AML-193 (cell line): ENCODE measurements around the gene AGXT.

Experiments
- DNase-seq, 2 experiments: peaks; one replicate each; lab custom pipeline; 2025; lab: John Stamatoyannopoulos, UW

The AGXT gene

GRCh38 chr2:240916571-240917008, 48.0 kb downstream of the AGXT start:
- DNase-seq = no peak

- no peak for DNase-seq
These were observed 48.5 kb downstream of the AGXT start for GRCh38 chr2:240917009-240917683.

DNA sequence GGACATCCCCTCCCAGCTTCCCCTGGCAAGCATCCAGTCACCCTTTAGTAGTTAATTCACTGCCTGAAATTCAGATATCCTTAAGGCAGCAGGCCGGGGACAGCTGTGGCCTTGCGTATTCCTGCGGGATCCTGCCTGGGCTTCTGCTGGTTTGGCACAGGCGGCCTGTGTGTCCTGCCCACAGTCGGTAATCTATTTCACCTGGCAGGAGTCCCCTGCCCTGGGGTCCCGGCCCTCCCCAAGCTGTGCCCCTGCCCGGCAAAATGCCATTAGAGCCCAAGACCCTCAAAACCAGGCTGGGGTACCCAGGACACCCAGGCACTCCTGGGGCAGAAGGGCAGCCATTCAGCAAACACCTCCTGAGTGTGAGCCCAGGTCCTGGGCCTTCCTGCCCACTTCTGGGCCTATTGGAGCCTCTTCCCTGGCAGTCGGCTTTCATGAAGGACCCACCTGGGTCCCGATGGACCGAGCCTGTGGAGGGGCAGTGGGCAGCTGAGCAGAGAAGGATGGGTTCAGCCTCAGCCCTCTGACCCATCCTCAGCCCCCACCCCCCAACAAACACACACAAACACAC, 49.1 kb downstream of the AGXT start:
- no peak for DNase-seq

GRCh38 chr2:240918258-240919091, 49.9 kb downstream of the AGXT start:
- no peak for DNase-seq

DNA sequence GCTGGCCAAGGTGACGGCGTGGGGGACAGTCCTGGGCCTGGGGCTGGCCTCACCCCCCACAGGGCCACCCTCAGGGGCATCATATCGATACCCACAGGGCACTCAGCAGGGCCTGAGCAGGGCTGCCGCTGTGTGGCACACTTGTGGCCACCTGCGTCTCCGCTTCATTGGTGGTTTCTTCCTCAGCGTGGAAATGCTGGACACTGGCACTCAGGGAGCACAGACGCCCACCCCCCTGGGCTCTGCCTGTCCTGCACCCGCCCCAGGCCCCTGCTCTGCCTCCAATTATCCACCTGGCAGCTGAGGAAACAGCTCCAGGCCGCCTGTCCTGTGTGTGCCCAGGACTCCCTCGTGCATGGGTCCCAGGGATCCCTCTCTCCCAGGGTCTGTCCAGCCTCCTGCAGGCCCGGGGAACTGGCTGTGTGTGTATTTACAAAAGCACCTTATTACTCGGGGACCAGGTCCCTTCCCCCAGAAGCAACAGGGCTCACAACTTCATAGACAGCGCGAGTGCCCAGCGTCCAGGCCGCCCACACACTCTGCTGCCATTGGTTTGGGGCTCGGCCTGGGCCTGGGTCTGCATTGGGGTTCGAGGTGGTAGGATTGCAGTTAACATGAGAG, 50.6 kb downstream of the AGXT start:
- no peak for DNase-seq

DNA sequence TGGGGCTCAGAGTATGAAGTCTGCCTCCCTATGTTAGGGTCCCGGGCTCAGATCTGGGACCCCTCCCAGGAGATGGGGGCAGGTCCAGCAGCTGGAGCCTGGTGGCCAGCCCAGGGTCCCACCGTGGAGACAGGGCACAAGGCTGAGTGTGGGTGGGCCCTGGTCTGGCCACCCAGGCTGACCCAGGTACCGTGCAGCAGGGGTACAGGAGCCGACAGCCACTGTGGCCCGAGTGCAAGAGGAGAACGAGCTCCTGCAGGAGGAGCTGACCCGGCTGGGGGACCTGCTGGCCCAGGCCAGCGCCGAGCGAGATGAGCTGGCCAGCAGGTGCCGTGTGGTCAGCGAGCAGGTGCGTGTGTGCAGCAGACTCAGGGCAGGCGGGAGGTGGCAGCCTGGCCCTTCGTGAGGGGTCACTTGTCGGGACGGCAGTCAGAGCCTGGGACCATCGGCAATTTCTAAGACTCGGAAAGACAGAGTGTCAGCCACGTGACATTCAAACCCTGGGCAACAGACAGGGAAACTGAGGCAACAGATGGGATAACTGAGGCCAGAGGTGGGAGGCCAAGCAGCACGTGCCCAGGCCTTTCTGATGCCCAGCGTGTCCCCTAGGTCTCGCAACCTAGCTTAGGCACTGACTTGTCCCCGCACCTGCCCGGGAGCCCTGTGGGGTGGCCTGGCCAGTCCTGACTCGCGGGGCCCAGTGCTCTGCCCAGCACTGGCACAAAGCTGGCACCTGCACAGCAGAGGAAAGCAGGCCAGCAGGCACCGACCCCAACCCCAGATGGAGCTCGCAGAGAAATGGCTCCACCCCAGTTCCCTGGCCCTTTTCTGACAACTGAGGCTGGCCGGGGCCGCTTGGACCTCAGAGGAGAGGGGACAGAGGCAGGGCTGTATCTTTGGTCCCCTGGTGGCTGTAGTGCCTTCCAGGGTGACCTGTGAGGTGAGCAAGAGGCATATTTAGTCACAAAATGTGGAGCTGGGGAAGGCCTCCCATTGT, 51.5 kb downstream of the AGXT start:
- DNase-seq = no peak

GRCh38 chr2:240920783-240921231, 52.2 kb downstream of the AGXT start:
- DNase-seq = no peak

GRCh38 chr2:240921311-240921994, 52.8 kb downstream of the AGXT start:
- no peak for DNase-seq

- DNase-seq = no peak
These were observed 53.3 kb downstream of the AGXT start for GRCh38 chr2:240921995-240922244.

- DNase-seq = no peak
These were observed 53.8 kb downstream of the AGXT start for GRCh38 chr2:240922245-240922981.

- no peak for DNase-seq
These were observed 54.4 kb downstream of the AGXT start for GRCh38 chr2:240922982-240923537.

- no peak for DNase-seq
These were observed 56.6 kb downstream of the AGXT start for GRCh38 chr2:240925191-240925567.

GRCh38 chr2:240925568-240926515, 57.2 kb downstream of the AGXT start:
- DNase-seq = no peak

DNA sequence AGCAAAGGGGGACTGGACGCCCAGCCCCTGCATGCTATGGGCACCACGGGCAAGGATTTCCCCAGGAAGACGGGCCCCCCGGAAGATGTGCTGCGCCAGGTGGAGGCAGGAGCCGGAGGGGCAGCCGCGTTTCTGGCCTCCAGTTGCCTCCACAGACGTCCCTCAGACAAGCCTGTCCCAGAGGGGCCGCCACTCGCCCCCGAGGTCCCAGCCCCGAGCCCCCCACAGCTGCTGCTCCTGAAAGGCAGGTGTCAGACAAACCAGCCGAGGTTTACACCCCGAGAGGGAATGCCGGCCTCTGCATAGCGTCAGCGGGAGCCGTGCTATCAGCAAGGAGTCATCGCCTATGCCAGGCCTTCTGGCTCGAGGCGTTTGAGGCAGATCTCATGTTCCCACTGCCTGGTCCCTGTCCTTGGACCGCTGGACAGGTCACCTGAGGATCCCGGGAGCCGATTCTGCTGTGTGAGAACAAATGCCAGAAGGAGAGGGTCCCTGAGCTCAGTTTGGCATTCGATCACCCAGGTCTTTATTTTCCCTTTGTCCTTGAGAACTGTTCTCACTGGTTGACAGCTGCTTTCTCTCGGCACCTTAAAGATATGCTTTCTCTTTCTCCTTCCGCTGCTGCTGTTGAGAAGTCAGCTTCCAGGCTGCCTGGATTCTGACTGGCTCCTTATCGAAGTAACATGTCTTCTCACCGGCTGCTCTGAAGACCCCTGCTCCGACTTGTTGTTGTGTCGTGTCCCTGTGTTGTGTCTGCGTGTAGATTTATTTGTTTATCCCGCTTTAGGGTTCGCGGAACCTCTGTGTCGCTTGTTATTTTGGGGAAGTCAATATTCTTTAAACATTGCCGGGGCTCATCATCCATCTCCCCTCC, 58.1 kb downstream of the AGXT start:
- no peak for DNase-seq

GRCh38 chr2:240927390-240927781, 58.8 kb downstream of the AGXT start:
- no peak for DNase-seq

- no peak for DNase-seq
These were observed 60.1 kb downstream of the AGXT start for GRCh38 chr2:240928476-240929363.
